Measurements from ENCODE around the gene PELI3. TPM values are rescaled to one million over a fixed set of nuclear protein-coding genes. Genes with fewer than 3 reads are reported as not detected.

Gene PELI3
- total and polyA plus RNA-seq, 10 of the 15 experiments (the other 5 are each of a cell fraction or from before 2014, with no cell fraction given) = 0.14 to 1.5 (median 0.66) TPM

- TF ChIP-seq SIN3A (IDR thresholded peaks at IDR 0.05; ENCODE audit: low read depth, low read length) (no peak), NR2F1 (conservative IDR thresholded peaks at IDR 0.05) (peak; percentile 93), RBBP5 (conservative IDR thresholded peaks at IDR 0.05) (no peak), DPF2 (IDR thresholded peaks at IDR 0.05) (0 out of 2 replicates have a peak, but pooled peaks have one; percentile 36), ZNF592 (IDR thresholded peaks at IDR 0.05) (no peak), STAT3 (IDR thresholded peaks at IDR 0.05; ENCODE audit: low read depth, low read length) (no peak), SREBF1 (IDR thresholded peaks at IDR 0.05; ENCODE audit: low read length) (no peak), WRNIP1 (IDR thresholded peaks at IDR 0.05; ENCODE audit: borderline replicate concordance, low read depth, low read length) (no peak), ASH2L (IDR thresholded peaks at IDR 0.05; ENCODE audit: borderline replicate concordance, low read depth) (no peak), HDGF (IDR thresholded peaks at IDR 0.05) (no peak), MYB (IDR thresholded peaks at IDR 0.05; ENCODE audit: borderline replicate concordance, low read depth, low read length) (no peak), FOS (IDR thresholded peaks at IDR 0.05; ENCODE audit: borderline replicate concordance, extremely low read depth, insufficient read length) (no peak), ZNF217 (IDR thresholded peaks at IDR 0.05) (no peak), PML (IDR thresholded peaks at IDR 0.05; ENCODE audit: low read length) (no peak), CBX5 (IDR thresholded peaks at IDR 0.05; ENCODE audit: low read depth) (no peak), ATF7 (IDR thresholded peaks at IDR 0.05; ENCODE audit: low read depth) (peak; percentile 55), SMARCA5 (IDR thresholded peaks at IDR 0.05) (no peak), SMAD5 (IDR thresholded peaks at IDR 0.05; ENCODE audit: low read depth) (no peak)
- TF ChIP-seq, protein P1, sequence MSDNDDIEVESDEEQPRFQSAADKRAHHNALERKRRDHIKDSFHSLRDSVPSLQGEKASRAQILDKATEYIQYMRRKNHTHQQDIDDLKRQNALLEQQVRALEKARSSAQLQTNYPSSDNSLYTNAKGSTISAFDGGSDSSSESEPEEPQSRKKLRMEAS (IDR thresholded peaks at IDR 0.05; ENCODE audit: low read depth, low read length) = no peak
- TF ChIP-seq, protein P2, sequence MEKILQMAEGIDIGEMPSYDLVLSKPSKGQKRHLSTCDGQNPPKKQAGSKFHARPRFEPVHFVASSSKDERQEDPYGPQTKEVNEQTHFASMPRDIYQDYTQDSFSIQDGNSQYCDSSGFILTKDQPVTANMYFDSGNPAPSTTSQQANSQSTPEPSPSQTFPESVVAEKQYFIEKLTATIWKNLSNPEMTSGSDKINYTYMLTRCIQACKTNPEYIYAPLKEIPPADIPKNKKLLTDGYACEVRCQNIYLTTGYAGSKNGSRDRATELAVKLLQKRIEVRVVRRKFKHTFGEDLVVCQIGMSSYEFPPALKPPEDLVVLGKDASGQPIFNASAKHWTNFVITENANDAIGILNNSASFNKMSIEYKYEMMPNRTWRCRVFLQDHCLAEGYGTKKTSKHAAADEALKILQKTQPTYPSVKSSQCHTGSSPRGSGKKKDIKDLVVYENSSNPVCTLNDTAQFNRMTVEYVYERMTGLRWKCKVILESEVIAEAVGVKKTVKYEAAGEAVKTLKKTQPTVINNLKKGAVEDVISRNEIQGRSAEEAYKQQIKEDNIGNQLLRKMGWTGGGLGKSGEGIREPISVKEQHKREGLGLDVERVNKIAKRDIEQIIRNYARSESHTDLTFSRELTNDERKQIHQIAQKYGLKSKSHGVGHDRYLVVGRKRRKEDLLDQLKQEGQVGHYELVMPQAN (conservative IDR thresholded peaks at IDR 0.05) = no peak
- TF ChIP-seq, protein P3, sequence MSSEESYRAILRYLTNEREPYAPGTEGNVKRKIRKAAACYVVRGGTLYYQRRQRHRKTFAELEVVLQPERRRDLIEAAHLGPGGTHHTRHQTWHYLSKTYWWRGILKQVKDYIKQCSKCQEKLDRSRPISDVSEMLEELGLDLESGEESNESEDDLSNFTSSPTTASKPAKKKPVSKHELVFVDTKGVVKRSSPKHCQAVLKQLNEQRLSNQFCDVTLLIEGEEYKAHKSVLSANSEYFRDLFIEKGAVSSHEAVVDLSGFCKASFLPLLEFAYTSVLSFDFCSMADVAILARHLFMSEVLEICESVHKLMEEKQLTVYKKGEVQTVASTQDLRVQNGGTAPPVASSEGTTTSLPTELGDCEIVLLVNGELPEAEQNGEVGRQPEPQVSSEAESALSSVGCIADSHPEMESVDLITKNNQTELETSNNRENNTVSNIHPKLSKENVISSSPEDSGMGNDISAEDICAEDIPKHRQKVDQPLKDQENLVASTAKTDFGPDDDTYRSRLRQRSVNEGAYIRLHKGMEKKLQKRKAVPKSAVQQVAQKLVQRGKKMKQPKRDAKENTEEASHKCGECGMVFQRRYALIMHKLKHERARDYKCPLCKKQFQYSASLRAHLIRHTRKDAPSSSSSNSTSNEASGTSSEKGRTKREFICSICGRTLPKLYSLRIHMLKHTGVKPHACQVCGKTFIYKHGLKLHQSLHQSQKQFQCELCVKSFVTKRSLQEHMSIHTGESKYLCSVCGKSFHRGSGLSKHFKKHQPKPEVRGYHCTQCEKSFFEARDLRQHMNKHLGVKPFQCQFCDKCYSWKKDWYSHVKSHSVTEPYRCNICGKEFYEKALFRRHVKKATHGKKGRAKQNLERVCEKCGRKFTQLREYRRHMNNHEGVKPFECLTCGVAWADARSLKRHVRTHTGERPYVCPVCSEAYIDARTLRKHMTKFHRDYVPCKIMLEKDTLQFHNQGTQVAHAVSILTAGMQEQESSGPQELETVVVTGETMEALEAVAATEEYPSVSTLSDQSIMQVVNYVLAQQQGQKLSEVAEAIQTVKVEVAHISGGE (CRISPR knock-in tag; IDR thresholded peaks at IDR 0.05) = no peak
- TF ChIP-seq, protein P4, sequence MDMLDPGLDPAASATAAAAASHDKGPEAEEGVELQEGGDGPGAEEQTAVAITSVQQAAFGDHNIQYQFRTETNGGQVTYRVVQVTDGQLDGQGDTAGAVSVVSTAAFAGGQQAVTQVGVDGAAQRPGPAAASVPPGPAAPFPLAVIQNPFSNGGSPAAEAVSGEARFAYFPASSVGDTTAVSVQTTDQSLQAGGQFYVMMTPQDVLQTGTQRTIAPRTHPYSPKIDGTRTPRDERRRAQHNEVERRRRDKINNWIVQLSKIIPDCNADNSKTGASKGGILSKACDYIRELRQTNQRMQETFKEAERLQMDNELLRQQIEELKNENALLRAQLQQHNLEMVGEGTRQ (IDR thresholded peaks at IDR 0.05; ENCODE audit: borderline replicate concordance, low read depth, low read length) = no peak
Measured at GRCh38 chr11:66459138-66459778, 7.4 kb upstream of the PELI3 start (continued).

All from GM12878 (cell line).